Left renal pelvis (tissue), 4 donors: ENCODE data around the gene POLR2B. TPM values are rescaled to one million over a fixed set of nuclear protein-coding genes. Genes with fewer than 3 reads are reported as not detected.
"Not testable (repeated sequence)": the region's sequence is repeated elsewhere in the genome, so short reads cannot be mapped to it uniquely, and the experiment has no call there.

Experiments used
- DNase-seq, 4 donors: peaks; one replicate each; pipeline ENCODE4 v3.0.0-alpha.2; 2013; ENCODE audit warnings: low read depth in 4 of 4, low spot score in 3 of 4
- polyA plus RNA-seq, 4 donors: library from polyadenylated mRNA; unstranded; fragments of 120-200 nt; gene quantifications; one replicate each; pipeline ENCODE4 v1.2.1, GENCODE V29; 2013; ENCODE audit not compliant: insufficient read length in 4 of 4

Gene POLR2B
- polyA plus RNA-seq, 4 donors, result 91.8 to 121 (median 108) TPM

GRCh38 chr4:57048590-57049304 lies 70.1 kb downstream of the POLR2B start:
- no peak for DNase-seq

GRCh38 chr4:57051095-57051494 lies 72.4 kb downstream of the POLR2B start:
- no peak for DNase-seq

- DNase-seq, result no peak
Observed at GRCh38 chr4:57051524-57051923, 72.8 kb downstream of the POLR2B start.

- DNase-seq, result no peak
Observed at GRCh38 chr4:57053508-57053907, 74.8 kb downstream of the POLR2B start.

- no peak for DNase-seq
Observed at GRCh38 chr4:57055886-57056285, 77.2 kb downstream of the POLR2B start.

GRCh38 chr4:57059890-57060716 lies 81.4 kb downstream of the POLR2B start:
- no peak for DNase-seq

GRCh38 chr4:57060717-57061067 lies 82.0 kb downstream of the POLR2B start:
- DNase-seq, result not testable (repeated sequence)

GRCh38 chr4:57061395-57061794 lies 82.7 kb downstream of the POLR2B start:
- DNase-seq, result no peak

GRCh38 chr4:57063518-57063917 lies 84.8 kb downstream of the POLR2B start:
- no peak for DNase-seq

GRCh38 chr4:57064120-57064519 lies 85.4 kb downstream of the POLR2B start:
- no peak for DNase-seq

- no peak for DNase-seq
Observed at GRCh38 chr4:57064811-57065711, 86.4 kb downstream of the POLR2B start.

GRCh38 chr4:57065730-57066482 lies 87.2 kb downstream of the POLR2B start:
- no peak for DNase-seq

- DNase-seq, result no peak
Observed at GRCh38 chr4:57068237-57068981, 89.7 kb downstream of the POLR2B start.

GRCh38 chr4:57070461-57070860 lies 91.8 kb downstream of the POLR2B start:
- DNase-seq, result no peak

GRCh38 chr4:57071326-57071725 lies 92.6 kb downstream of the POLR2B start:
- no peak for DNase-seq

GRCh38 chr4:57073559-57073958 lies 94.9 kb downstream of the POLR2B start:
- DNase-seq, result no peak

- DNase-seq, result no peak
Observed at GRCh38 chr4:57074744-57075143, 96.0 kb downstream of the POLR2B start.

GRCh38 chr4:57075367-57075766 lies 96.7 kb downstream of the POLR2B start:
- DNase-seq, result no peak

GRCh38 chr4:57076646-57077045 lies 98.0 kb downstream of the POLR2B start:
- DNase-seq, result no peak
